Activated CD4-positive, alpha-beta memory T cell treated with anti-CD3 and anti-CD28 coated beads, Interleukin-2, amount 10 ng/mL, durations not matched to agents 7 days and 5 days (primary cell): ENCODE measurements around the gene PPCDC. TPM values are rescaled to one million over a fixed set of nuclear protein-coding genes. Genes with fewer than 3 reads are reported as not detected.
A peak's percentile ranks its signal among the peaks of the same experiment; 100 is the strongest.

Experiments used
- CTCF ChIA-PET: fragments of 350-600 bp; sonication (Branson Sonifier 250); formaldehyde crosslinking; loops from one replicate; lab custom pipeline; 2021; ENCODE audit warnings: antibody characterized with exemption, inconsistent platforms; lab: Charles Lee
- POLR2A ChIA-PET: fragments of 350-600 bp; sonication (Branson Sonifier 250); formaldehyde crosslinking; loops from one replicate; lab custom pipeline; 2021; ENCODE audit warnings: antibody characterized with exemption; lab: Charles Lee
- DNase-seq: peaks from one replicate; pipeline ENCODE4 v3.0.0-alpha.2; 2020
- H3K27ac Mint-ChIP-seq: one replicate; pipeline ENCODE4 v1.8.0; 2021; ENCODE audit warnings: mild to moderate bottlenecking, mixed read lengths
- H3K27me3 Mint-ChIP-seq: one replicate; pipeline ENCODE4 v1.8.0; 2021; ENCODE audit warnings: mixed read lengths
- H3K36me3 Mint-ChIP-seq: one replicate; pipeline ENCODE4 v1.8.0; 2021; ENCODE audit warnings: low read depth, mixed read lengths
- H3K4me1 Mint-ChIP-seq: one replicate; pipeline ENCODE4 v1.8.0; 2021; ENCODE audit warnings: mixed read lengths
- H3K4me3 Mint-ChIP-seq: one replicate; pipeline ENCODE4 v1.8.0; 2021; ENCODE audit warnings: mild to moderate bottlenecking, mixed read lengths
- H3K9me3 Mint-ChIP-seq: one replicate; pipeline ENCODE4 v1.8.0; 2021; ENCODE audit warnings: mixed read lengths
- total RNA-seq, 2 experiments: library from RNA; stranded (reverse); gene quantifications; one replicate each; pipeline ENCODE4 v1.2.3, GENCODE V29; 2021

PPCDC gene
- total RNA-seq, 2 experiments from 2014 or later, result 43.0 to 50.2 TPM

- no peaks in the 10 kb centered on the region for H3K27me3 Mint-ChIP-seq
- no peaks in the 10 kb centered on the region for H3K9me3 Mint-ChIP-seq
- POLR2A ChIA-PET, result no interaction called here
- no peak for DNase-seq
- CTCF ChIA-PET, result interaction anchor here (2.0 kb wide), 1 partner anchor 155 kb away, joined by 5 read pairs; no protein-coding TSS in a partner anchor
- H3K4me1 Mint-ChIP-seq, result peaks cover 49% of the 10 kb centered on the region
- H3K36me3 Mint-ChIP-seq, result peaks cover 64% of the 10 kb centered on the region
- H3K27ac Mint-ChIP-seq, result no peak overlapping the region
- H3K4me3 Mint-ChIP-seq, result no peak overlapping the region
Measured at GRCh38 chr15:75049392-75049791, 26.0 kb downstream of the PPCDC start.

DNA sequence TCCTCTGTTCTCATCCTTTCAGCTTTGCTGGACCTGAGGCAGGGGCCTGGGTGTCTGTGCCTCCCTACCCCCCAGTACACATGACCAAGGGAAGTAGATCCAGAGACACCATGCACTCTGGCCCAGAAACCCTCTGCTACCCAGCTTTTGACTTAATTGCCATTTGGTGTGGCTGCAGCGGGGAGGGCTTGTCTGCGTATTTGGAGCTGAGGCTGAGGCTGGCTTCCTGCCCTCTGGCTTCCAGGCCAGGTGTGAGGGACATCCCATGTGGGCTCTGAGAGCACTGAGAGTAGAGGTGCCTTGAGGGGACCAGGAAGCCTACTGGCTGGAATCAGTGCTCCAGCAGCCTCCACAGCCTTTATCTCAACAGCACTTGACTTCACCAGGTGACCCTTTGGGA lies 26.9 kb downstream of the PPCDC start:
- DNase-seq, result no peak
- Mint-ChIP-seq H3K27ac (no peak overlapping the region), H3K36me3 (peaks cover 58% of the 10 kb centered on the region), H3K4me1 (peaks cover 43% of the 10 kb centered on the region), H3K4me3 (no peak overlapping the region), H3K27me3 (no peaks in the 10 kb centered on the region), H3K9me3 (no peaks in the 10 kb centered on the region)
- CTCF ChIA-PET, result interaction anchor here (2.0 kb wide), 1 partner anchor 154 kb away, joined by 5 read pairs; no protein-coding TSS in a partner anchor
- POLR2A ChIA-PET, result no interaction called here

DNA sequence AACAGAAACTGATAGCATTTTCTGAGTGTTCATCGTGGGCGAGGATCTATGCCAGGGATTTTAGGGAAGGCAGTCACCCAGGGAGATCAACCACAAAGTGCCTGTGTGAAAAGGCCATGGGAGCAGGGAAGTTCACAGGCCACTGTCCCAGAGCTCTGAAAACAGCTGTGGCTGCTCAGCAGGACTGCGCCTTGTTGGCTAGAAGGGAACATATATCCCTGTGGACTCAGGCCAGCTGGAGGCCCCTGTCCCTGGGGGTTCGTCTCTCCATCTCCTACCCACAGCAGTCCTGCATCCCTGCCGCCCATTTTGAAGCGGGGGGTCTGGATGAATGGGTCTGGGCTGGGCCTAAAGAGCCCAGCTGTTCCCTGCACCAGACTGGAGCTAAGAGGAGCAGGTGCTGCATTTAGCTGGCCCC lies 27.8 kb downstream of the PPCDC start:
- Mint-ChIP-seq H3K4me1 (peaks cover 41% of the 10 kb centered on the region), H3K27me3 (no peaks in the 10 kb centered on the region), H3K36me3 (peaks cover 63% of the 10 kb centered on the region), H3K9me3 (no peaks in the 10 kb centered on the region), H3K4me3 (no peak overlapping the region), H3K27ac (peak overlapping the region; percentile 19)
- DNase-seq, result no peak
- POLR2A ChIA-PET, result interaction anchor here (0.7 kb wide), 1 partner anchor 20 kb away, joined by 3 read pairs; no protein-coding TSS in a partner anchor
- CTCF ChIA-PET, result interaction anchor here (2.0 kb wide), 1 partner anchor 153 kb away, joined by 5 read pairs; no protein-coding TSS in a partner anchor

GRCh38 chr15:75051711-75052110 lies 28.3 kb downstream of the PPCDC start:
- Mint-ChIP-seq H3K27me3 (no peaks in the 10 kb centered on the region), H3K4me3 (no peak overlapping the region), H3K36me3 (peaks cover 59% of the 10 kb centered on the region), H3K9me3 (no peaks in the 10 kb centered on the region), H3K4me1 (peaks cover 40% of the 10 kb centered on the region), H3K27ac (no peak overlapping the region)
- no peak for DNase-seq
- ChIA-PET POLR2A (no interaction called here), CTCF (no interaction called here)

DNA sequence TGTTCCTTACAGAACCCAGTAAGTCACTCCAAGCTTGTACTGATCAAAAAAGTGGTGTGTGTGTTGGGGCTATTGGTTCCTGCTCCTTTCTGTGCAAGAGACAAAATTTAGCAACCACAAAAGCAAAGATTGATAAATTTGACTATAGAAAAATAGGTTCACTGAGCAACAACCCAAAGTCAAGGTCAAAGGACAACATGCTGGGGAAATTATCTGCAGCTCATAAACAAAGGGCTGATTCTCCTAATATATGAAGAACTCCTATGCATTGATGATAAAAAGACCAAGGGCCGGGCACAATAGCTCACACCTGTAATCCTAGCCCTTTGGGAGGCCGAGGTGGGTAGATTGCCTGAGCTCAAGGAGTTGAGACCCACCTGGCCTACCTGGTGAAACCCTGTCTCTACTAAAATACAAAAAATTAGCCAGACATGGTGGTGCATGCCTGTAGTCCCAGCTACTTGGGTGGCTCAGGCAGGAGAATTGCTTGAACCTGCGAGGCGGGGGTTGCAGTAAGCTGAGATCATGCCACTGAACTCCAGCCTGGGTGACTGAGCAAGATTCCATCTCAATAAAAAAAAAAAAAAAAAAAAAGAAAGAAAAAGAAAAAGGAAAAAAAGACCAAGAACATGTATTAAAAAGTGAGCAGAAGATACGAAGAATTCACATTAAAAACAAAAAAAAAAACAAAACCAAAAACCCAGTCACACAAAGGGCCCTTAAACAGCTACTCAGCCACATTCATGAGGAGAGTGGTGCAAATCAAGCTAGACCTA lies 29.8 kb downstream of the PPCDC start:
- H3K27ac Mint-ChIP-seq, result no peak overlapping the region
- ChIA-PET POLR2A (interaction anchor here (0.9 to 1.5 kb wide), 3 partner anchors 10 to 148 kb away, joined by 3 to 7 read pairs (median 5); partner anchors contain the start of gene C15orf39), CTCF (interaction anchor here (0.7 to 1.4 kb wide), 2 partner anchors 10 to 23 kb away, joined by 3 to 5 read pairs; no protein-coding TSS in a partner anchor)
- H3K4me3 Mint-ChIP-seq, result no peak overlapping the region
- peaks cover 32% of the 10 kb centered on the region for H3K4me1 Mint-ChIP-seq
- peaks cover 48% of the 10 kb centered on the region for H3K36me3 Mint-ChIP-seq
- DNase-seq, result no peak
- no peaks in the 10 kb centered on the region for H3K9me3 Mint-ChIP-seq
- no peaks in the 10 kb centered on the region for H3K27me3 Mint-ChIP-seq

- Mint-ChIP-seq H3K27me3 (no peaks in the 10 kb centered on the region), H3K27ac (no peak overlapping the region), H3K4me3 (no peak overlapping the region), H3K4me1 (peaks cover 33% of the 10 kb centered on the region), H3K9me3 (no peaks in the 10 kb centered on the region), H3K36me3 (peaks cover 42% of the 10 kb centered on the region)
- no peak for DNase-seq
- ChIA-PET POLR2A (interaction anchor here (0.9 to 1.5 kb wide), 3 partner anchors 11 to 147 kb away, joined by 3 to 7 read pairs (median 5); partner anchors contain the start of gene C15orf39), CTCF (interaction anchor here (0.7 to 1.4 kb wide), 2 partner anchors 11 to 24 kb away, joined by 3 to 5 read pairs; no protein-coding TSS in a partner anchor)
Measured at GRCh38 chr15:75053748-75054125, 30.3 kb downstream of the PPCDC start.

DNA sequence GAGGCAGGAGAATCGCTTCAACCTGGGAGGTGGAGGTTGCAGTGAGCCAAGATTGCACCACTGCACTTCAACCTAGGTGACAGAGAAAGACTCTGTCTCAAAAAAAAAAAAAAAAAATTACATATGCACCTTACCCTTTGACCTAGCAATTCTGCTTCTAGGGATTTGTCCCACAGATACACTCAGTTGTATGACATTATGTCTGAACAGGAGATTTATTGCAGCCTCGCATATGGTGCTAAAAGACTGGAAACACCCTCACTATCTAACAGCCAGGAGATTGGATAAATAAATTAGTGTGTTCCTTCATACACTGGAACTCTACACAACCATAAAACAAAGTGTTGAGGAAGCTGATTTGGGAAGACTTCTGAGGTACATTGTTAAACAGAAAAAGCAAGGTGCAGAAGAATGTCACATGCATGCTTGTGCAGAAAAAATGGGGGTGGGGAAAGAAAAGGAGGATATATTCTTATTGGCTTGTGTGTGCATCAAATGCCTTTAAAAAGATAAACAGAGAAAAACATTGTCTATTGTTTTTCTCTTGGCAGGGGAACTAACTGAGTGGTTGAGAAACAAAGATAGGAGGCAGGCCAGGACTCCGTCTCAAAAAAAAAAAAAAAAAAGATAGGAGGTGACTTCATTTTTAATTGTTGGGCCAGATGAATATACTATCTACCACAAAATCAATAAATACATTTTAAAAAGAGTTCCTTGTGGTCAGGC lies 30.9 kb downstream of the PPCDC start:
- H3K4me1 Mint-ChIP-seq, result peaks cover 31% of the 10 kb centered on the region
- H3K9me3 Mint-ChIP-seq, result no peaks in the 10 kb centered on the region
- peaks cover 36% of the 10 kb centered on the region for H3K36me3 Mint-ChIP-seq
- no peak overlapping the region for H3K4me3 Mint-ChIP-seq
- CTCF ChIA-PET, result interaction anchor here (1.4 kb wide), 1 partner anchor 11 kb away, joined by 5 read pairs; no protein-coding TSS in a partner anchor
- H3K27me3 Mint-ChIP-seq, result no peaks in the 10 kb centered on the region
- no peak overlapping the region for H3K27ac Mint-ChIP-seq
- no peak for DNase-seq
- POLR2A ChIA-PET, result interaction anchor here (0.7 to 1.6 kb wide), 4 partner anchors 11 to 13 kb away, joined by 3 to 7 read pairs (median 4); no protein-coding TSS in a partner anchor

DNA sequence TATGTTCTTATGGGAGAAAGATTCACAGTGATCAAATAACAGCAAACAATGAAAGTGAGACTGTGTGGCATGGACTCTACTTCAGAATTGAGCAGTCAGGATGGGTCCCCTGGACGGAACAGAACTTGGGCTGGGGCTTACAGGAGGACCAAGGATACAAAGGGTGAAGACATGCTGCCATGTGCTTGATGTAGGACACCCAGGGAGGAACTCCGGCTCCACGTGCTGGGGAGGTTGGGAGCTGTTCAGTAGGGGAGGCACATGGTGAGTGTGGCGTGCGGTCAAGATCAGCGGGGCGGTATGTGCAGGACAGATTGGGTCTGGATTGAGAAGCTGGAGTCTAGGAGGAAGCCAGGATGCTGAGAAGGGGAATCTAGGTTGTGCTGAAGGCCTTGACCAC lies 32.6 kb downstream of the PPCDC start:
- POLR2A ChIA-PET, result interaction anchor here (0.9 to 2.3 kb wide), 3 partner anchors 10 to 11 kb away, joined by 3 to 11 read pairs (median 4); no protein-coding TSS in a partner anchor
- H3K4me1 Mint-ChIP-seq, result peaks cover 37% of the 10 kb centered on the region
- CTCF ChIA-PET, result interaction anchor here (1.6 to 1.8 kb wide), 2 partner anchors 13 to 145 kb away, joined by 5 read pairs; partner anchors contain the start of gene C15orf39
- H3K9me3 Mint-ChIP-seq, result no peaks in the 10 kb centered on the region
- DNase-seq, result no peak
- no peaks in the 10 kb centered on the region for H3K27me3 Mint-ChIP-seq
- H3K36me3 Mint-ChIP-seq, result peaks cover 28% of the 10 kb centered on the region
- H3K4me3 Mint-ChIP-seq, result no peak overlapping the region
- no peak overlapping the region for H3K27ac Mint-ChIP-seq

DNA sequence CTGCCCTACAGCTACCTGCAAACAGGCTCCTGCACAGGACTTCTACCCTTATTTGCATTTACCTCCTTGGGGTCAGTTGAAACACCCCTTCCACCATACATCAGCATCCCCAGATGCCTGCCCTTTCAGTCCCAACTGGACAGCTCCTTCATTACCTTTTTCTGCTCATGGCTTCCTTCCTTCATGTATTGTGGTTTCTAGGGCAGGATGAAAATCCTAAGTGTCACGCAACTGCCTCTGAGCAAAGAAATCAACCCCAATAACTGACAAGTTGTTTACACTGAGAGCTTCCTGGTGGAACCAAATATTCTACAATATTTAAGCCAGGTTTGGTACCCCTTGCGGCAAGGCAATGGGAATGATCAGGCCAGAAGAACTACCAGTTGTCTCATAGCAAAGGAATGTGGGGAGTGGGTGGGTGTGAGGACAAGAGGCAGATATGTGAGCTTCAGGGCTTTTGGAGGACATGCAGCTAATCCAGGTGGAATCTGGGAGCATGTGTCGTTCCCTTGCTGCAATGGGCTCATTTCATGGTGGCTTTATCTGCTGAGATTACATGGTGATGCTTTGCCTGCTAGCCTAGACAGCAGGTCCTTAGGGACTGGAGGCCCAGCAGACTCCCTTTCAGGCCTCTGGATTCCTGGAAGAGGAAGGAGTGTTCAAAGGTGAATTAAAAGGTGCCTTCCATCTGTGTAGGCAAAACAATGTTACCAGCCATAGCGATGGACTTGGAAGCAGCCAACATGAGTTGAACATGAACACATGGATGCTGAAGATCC lies 34.9 kb downstream of the PPCDC start:
- POLR2A ChIA-PET, result interaction anchor here (1.2 to 2.3 kb wide), 4 partner anchors 8 to 35 kb away, joined by 3 to 11 read pairs (median 6); partner anchors contain the start of gene PPCDC

DNA sequence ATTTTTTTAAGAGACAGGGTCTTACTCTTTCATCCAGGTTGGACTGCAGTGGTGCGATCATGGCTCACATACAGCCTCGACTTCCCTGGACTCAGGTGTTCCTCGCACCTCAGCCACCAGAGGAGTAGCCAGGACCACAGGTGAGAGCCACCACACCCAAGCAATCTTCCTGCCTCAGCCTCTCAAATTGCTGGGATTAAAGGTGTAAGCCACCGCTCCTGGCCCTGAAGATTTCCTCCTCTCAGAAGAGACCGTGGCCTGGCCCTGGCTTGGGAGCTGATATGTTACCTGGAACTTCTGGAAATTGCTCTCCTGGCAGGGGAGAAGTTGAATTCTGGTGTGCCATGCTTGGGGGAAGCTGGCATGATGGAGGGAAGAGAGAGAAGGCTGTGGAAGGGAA lies 36.2 kb downstream of the PPCDC start:
- H3K36me3 Mint-ChIP-seq, result peaks cover 32% of the 10 kb centered on the region
- peaks cover 2% of the 10 kb centered on the region for H3K27me3 Mint-ChIP-seq
- H3K4me3 Mint-ChIP-seq, result no peak overlapping the region
- H3K27ac Mint-ChIP-seq, result no peak overlapping the region
- H3K4me1 Mint-ChIP-seq, result peaks cover 54% of the 10 kb centered on the region
- ChIA-PET CTCF (no interaction called here), POLR2A (no interaction called here)
- no peak for DNase-seq
- no peaks in the 10 kb centered on the region for H3K9me3 Mint-ChIP-seq

More for the DNA sequence above, 34.9 kb downstream of the PPCDC start:
- Mint-ChIP-seq H3K9me3 (no peaks in the 10 kb centered on the region), H3K27me3 (no peaks in the 10 kb centered on the region), H3K4me1 (peaks cover 53% of the 10 kb centered on the region), H3K27ac (peak overlapping the region; percentile 34), H3K4me3 (no peak overlapping the region), H3K36me3 (peaks cover 25% of the 10 kb centered on the region)
- CTCF ChIA-PET, result interaction anchor here (0.7 to 1.7 kb wide), 3 partner anchors 9 to 70 kb away, joined by 4 to 6 read pairs (median 4); no protein-coding TSS in a partner anchor
- peak; percentile 12 for DNase-seq

DNA sequence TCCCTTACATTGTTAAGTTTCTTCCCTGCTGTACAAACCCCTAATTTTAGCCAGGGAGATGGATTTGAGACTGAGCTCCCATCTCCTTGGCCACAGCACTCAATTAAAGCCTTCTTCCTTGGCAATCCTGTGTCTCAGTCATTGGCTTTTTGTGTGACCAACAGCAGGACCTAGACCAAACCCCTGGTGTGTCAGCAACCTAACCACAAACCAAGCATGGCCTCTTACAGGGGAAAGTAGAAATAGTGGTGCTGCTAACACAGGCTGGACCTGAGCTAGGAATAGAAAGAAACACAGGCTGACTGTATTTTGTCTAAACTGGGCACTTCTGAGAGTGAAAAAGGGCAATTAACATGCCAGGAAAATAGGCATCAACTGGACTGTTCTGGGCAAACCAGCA lies 37.9 kb downstream of the PPCDC start:
- POLR2A ChIA-PET, result interaction anchor here (1.2 to 1.5 kb wide), 2 partner anchors 9 to 18 kb away, joined by 4 to 5 read pairs; no protein-coding TSS in a partner anchor
- Mint-ChIP-seq H3K27ac (no peak overlapping the region), H3K27me3 (peaks cover 2% of the 10 kb centered on the region), H3K4me1 (peaks cover 63% of the 10 kb centered on the region), H3K36me3 (peaks cover 33% of the 10 kb centered on the region), H3K9me3 (no peaks in the 10 kb centered on the region), H3K4me3 (no peak overlapping the region)
- peak; percentile 51 for DNase-seq
- CTCF ChIA-PET, result interaction anchor here (0.8 to 1.4 kb wide), 3 partner anchors 18 to 138 kb away, joined by 3 read pairs; no protein-coding TSS in a partner anchor

DNA sequence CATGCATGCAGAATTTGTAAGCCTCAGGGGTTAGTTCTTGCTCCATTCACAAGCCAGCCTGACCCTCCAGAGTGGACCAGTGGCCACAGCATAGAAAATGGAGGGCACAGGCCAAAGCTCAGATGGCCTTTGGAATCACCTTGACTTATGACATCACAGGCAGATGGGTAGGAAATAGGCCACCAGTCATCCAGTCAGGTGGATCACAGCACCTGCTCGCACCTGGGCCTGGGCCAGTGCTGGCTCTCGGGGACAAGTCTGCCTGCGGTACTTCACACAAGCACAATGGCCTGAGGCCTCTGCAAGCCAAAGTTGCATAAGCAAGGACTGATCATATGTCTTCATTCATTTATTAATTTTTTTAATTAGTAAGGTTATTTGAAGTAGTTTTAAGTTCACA lies 39.3 kb downstream of the PPCDC start:
- no peak for DNase-seq
- Mint-ChIP-seq H3K4me1 (peaks cover 72% of the 10 kb centered on the region), H3K27me3 (peaks cover 2% of the 10 kb centered on the region), H3K4me3 (no peak overlapping the region), H3K36me3 (peaks cover 38% of the 10 kb centered on the region), H3K9me3 (no peaks in the 10 kb centered on the region), H3K27ac (no peak overlapping the region)
- ChIA-PET CTCF (no interaction called here), POLR2A (interaction anchor here (1.4 to 1.8 kb wide), 3 partner anchors 8 to 139 kb away, joined by 3 to 5 read pairs (median 4); partner anchors contain the start of gene C15orf39)
